Activated naive CD8-positive, alpha-beta T cell (primary cell): ENCODE measurements around the gene FIBCD1.
"Not testable (repeated sequence)": the region's sequence is repeated elsewhere in the genome, so short reads cannot be mapped to it uniquely, and the experiment has no call there.

Experiments
- H3K27ac Mint-ChIP-seq: one replicate; pipeline ENCODE4 v1.8.0; 2021; ENCODE audit warnings: mixed read lengths
- H3K27me3 Mint-ChIP-seq: one replicate; pipeline ENCODE4 v1.8.0; 2021; ENCODE audit warnings: mixed read lengths
- H3K36me3 Mint-ChIP-seq: one replicate; pipeline ENCODE4 v1.8.0; 2021; ENCODE audit warnings: mixed read lengths
- H3K4me1 Mint-ChIP-seq: one replicate; pipeline ENCODE4 v1.8.0; 2021; ENCODE audit warnings: low read depth, mixed read lengths
- H3K4me3 Mint-ChIP-seq: one replicate; pipeline ENCODE4 v1.8.0; 2021; ENCODE audit warnings: mild to moderate bottlenecking, mixed read lengths
- H3K9me3 Mint-ChIP-seq: one replicate; pipeline ENCODE4 v1.8.0; 2021; ENCODE audit warnings: low read depth, mixed read lengths

FIBCD1 gene

DNA sequence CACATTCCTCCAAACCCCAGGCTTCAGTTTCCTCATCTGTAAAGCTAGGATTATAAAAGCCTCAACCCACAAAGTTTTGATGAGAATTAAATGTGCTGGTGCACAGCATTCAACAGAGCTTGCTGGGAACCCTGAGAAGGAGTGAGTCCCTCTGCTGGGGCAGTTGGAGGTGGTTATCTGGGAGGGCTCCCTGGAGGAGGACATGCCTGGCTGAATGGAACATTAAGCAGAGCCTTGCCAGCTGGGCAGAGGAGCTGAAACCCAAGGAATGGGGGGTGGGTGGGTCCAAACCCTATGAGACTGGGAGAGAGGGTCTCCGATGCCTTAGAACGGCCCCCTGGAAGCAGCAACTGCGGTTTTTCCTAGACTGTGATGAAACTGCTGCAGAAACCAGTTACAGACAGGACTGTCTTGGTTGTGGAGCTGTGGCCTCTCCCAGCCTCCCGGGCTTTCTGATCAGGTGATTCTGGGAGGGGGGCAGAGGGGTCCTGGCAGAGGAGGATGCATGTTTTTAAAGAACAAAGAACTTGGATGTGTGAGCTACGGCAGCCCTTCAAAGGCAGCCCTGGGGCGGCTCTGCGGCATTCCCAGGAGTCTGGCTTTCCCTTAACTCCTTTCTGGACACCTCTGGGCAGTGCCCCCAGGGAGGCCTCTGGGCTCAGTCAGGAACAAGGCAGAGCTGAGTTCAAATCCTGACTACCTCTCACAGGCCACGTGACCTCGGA lies 20.8 kb downstream of the FIBCD1 start:
- Mint-ChIP-seq H3K4me3 (no peak overlapping the region), H3K27me3 (no peaks in the 10 kb centered on the region), H3K4me1 (no peaks in the 10 kb centered on the region), H3K27ac (no peak overlapping the region), H3K36me3 (no peaks in the 10 kb centered on the region), H3K9me3 (no peaks in the 10 kb centered on the region)

DNA sequence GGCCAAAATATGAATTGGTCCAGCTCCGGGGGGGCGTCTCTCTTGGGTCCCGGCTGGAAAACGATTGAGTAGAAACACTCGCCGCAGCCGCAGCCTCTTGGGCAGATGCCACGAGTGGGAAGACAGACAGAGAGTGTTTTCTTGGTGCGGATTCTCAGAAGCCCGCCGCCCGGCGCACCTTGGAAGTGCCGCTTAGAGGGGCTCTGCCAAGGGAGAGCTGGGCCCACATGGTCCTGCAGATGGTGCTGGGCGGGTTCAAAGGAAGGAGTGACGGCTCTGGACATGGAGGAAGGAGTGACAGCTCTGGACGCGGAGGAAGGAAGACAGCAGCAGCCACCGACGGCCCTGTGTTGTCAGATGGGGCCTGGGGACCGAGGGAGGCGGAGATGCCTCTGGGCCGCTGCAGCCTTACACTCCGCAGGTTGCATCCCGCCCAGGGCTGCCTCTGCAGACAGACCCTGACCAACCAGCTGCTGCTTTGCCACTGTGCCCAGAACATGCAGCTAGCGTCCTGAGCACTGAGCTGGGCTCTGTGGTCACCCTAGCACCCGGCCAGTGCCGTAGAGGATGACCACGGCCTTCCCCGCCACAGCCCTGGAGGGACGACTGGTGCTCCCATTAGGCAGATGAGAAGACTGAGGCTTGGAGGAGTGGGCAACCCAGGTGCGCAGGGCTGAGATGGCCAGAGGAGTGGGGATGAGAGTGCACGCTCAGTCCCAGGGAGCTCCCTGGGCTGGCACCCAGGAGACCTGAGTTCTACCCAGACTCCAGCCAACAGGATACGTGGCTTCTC lies 21.7 kb downstream of the FIBCD1 start:
- Mint-ChIP-seq H3K9me3 (no peaks in the 10 kb centered on the region), H3K36me3 (no peaks in the 10 kb centered on the region), H3K4me3 (no peak overlapping the region), H3K27me3 (no peaks in the 10 kb centered on the region), H3K4me1 (no peaks in the 10 kb centered on the region), H3K27ac (no peak overlapping the region)

DNA sequence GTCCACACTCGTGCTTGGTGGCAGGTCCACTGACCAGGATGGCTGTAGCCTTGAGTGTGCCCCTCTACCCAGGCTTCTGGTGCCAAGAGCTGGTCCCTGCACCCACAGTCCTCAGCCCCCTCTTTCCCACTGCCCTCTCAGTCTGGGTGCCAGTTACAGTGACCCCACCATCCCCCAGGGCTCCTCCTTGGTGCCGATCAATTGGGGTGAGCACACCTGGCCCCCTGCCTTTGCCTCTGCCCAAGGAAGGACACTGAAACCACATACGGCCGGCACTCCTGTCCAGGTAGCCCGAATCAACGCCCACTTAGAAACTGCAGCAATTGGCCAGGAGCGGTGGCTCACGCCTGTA lies 24.0 kb downstream of the FIBCD1 start:
- Mint-ChIP-seq H3K4me3 (no peak overlapping the region), H3K27ac (no peak overlapping the region), H3K36me3 (no peaks in the 10 kb centered on the region), H3K27me3 (no peaks in the 10 kb centered on the region), H3K9me3 (no peaks in the 10 kb centered on the region), H3K4me1 (no peaks in the 10 kb centered on the region)

DNA sequence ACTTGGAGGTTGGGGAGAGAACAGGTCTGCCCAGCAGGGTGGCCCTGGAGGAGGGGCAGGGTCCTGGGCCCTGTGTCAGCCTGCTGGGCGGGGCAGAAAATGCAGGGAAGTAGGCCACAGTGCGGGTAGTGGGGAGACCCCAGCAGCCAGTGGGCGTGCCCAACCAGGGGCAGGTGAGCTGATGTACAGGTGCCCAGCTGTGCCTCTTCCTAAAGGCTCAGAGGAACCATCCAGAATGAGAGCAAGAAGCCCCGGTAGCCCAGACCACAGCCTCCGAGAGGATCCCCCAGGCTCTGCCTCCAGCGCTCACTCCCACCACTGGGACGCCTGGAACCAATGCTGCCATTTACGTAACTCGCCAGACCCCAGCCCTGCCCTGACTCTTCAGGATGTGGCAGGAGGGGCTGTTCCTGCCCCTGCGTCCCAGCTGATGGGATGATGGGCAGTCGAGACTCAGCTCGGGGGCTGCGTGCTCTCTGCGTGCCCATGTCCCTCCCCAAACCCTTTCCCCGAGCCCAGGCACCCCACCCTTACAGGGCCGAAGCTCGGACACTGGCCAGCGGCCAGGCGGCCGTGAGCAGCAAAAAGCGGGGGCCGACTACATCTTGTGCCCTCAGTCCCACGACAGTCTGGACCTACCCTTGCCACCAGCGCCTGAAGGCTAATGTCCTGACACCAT lies 24.5 kb downstream of the FIBCD1 start:
- no peaks in the 10 kb centered on the region for H3K27me3 Mint-ChIP-seq
- H3K4me3 Mint-ChIP-seq: no peak overlapping the region
- no peaks in the 10 kb centered on the region for H3K4me1 Mint-ChIP-seq
- H3K27ac Mint-ChIP-seq: no peak overlapping the region
- no peaks in the 10 kb centered on the region for H3K9me3 Mint-ChIP-seq
- H3K36me3 Mint-ChIP-seq: no peaks in the 10 kb centered on the region

DNA sequence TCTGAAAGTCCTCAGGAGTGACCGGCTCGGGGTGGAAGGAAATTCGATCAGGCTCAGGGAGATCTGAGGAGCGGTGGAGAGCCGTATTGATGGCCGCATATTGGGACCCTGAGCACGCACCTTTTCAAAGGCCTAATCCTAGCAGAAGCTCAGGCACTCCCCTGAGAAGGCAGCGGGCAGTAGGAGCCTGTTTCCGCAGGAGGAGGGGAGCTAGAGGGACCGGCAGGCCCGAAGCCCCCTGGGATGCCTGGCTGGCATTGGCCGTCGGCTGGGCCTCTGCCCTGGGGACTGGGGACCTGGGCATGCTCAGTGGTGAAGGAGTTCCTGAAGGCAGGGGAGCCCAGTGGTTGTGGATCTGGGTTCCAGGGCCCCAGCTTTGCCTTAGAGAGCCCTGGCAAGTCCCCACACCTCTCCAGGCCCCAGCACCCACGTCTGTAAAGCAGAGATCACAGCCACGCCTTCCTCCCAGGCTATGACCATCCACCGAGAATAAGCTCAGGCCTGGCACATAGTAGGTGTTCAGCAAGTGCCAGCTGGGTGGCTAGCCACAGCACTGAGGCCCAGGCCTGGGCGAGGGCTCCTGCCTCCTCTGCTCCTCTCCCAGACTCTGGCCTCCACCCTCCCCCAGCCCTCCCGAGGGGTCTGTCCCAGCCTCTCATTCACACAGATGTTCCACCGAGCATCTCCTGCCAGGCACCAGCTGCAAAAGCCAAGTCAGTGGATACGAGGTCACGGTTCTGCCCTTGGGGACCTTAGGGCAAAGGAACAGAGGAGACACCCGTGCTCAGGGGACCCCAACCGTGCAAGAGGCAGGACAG lies 25.2 kb downstream of the FIBCD1 start:
- H3K4me3 Mint-ChIP-seq: no peak overlapping the region
- no peaks in the 10 kb centered on the region for H3K9me3 Mint-ChIP-seq
- H3K27ac Mint-ChIP-seq: no peak overlapping the region
- no peaks in the 10 kb centered on the region for H3K4me1 Mint-ChIP-seq
- no peaks in the 10 kb centered on the region for H3K36me3 Mint-ChIP-seq
- no peaks in the 10 kb centered on the region for H3K27me3 Mint-ChIP-seq

DNA sequence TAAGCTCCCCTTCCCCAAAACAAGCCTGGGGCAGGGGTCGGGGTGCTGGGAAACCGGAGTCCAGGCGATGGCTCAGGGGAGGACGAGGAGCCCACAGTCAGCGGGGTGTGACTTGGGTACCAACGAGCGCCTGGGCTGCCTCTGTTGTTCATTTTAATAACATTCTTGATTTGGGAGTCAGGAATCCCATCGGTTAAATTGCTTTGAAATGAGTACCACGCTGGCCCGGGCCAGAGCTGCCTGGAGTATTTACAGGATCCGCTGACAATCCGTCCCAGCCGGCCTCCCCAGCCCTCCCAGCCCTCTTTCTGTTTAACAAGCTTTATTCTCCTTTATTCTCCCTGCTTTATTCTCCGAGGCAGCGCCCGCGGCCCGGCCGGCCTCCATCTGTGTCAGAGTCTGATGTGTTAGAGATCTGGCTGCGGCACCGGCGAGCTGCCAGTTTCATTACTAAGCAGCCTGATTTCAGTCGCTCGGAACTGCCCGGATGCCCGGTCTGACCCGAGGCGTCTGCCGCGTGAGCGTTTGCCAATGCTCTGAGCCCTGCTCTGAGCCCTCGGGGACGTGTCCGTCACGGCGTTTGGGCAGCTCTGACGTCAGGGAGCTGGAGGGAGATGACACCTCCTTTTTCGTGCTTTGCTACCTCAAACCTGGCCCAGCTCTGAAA lies 26.0 kb downstream of the FIBCD1 start:
- Mint-ChIP-seq H3K27me3 (no peaks in the 10 kb centered on the region), H3K27ac (no peak overlapping the region), H3K4me1 (no peaks in the 10 kb centered on the region), H3K4me3 (no peak overlapping the region), H3K36me3 (no peaks in the 10 kb centered on the region), H3K9me3 (no peaks in the 10 kb centered on the region)

DNA sequence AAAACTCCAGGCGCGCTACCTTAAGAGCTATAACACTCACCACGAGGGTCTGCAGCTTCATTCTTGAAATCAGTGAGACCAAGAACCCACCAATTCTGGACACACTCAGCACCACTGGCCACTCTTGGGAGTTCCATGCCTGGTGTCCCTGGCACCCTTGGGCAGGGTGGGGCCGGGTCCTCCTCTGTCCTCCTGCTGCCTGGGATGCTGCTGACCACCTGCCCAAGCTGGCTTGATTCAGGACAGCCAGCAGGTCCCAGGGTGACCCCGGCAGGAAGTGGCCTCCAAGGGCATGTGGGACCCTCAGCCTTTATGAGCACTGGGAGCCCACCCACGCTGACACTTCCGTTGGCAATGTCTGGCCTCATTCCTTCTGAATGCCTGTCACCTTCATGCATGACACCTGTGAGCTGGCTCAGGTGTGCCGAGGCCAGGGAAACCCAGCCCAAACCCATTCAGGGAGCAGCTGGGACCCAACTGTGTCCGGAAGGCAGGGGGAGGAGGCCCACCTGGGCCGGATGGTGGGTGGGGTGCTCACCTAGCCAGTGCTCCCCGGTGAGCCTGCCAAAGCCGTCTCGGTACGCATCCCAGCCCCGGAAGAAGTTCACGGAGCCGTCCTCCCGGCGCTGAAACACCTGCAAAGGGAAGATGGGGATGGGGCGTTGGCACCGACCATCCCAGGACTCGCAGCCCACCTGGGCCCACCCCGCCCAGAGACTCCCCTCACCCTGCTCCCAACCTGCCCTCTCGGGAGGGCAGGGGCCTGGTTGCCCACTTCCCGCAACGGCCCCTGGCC lies 27.6 kb downstream of the FIBCD1 start:
- Mint-ChIP-seq H3K4me1 (no peaks in the 10 kb centered on the region), H3K4me3 (no peak overlapping the region), H3K27me3 (no peaks in the 10 kb centered on the region), H3K36me3 (no peaks in the 10 kb centered on the region), H3K27ac (no peak overlapping the region), H3K9me3 (no peaks in the 10 kb centered on the region)

DNA sequence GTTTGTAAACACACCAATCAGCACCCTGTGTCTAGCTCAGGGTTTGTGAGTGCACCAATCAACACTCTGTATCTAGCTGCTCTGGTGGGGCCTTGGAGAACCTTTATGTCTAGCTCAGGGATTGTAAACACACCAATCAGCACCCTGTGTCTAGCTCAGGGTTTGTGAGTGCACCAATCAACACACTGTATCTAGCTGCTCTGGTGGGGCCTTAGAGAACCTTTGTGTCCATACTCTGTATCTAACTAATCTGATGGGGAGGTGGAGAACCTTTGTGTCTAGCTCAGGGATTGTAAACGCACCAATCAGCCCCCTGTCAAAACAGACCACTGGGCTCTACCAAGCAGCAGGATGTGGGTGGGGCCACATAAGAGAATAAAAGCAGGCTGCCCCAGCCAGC lies 28.4 kb downstream of the FIBCD1 start:
- H3K36me3 Mint-ChIP-seq, H3K4me3 Mint-ChIP-seq: not testable (repeated sequence)

DNA sequence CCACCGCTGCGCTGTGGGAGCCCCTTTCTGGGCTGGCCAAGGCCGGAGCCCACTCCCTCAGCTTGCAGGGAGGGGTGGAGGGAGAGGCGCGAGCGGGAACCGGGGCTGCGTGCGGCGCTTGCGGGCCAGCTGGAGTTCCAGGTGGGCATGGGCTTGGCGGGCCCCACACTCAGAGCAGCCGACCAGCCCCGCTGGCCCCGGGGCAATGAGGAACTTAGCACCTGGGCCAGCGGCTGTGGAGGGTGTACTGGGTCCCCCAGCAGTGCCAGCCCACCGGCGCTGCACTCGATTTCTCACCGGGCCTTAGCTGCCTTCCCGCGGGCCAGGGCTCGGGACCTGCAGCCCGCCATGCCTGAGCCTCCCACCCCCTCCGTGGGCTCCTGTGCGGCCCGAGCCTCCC lies 29.0 kb downstream of the FIBCD1 start:
- not testable (repeated sequence) for H3K9me3 Mint-ChIP-seq, H3K4me1 Mint-ChIP-seq, H3K36me3 Mint-ChIP-seq, H3K27me3 Mint-ChIP-seq, H3K4me3 Mint-ChIP-seq, H3K27ac Mint-ChIP-seq

More for the DNA sequence above, 28.4 kb downstream of the FIBCD1 start:
- H3K27ac Mint-ChIP-seq, H3K9me3 Mint-ChIP-seq, H3K27me3 Mint-ChIP-seq, H3K4me1 Mint-ChIP-seq: not testable (repeated sequence)

DNA sequence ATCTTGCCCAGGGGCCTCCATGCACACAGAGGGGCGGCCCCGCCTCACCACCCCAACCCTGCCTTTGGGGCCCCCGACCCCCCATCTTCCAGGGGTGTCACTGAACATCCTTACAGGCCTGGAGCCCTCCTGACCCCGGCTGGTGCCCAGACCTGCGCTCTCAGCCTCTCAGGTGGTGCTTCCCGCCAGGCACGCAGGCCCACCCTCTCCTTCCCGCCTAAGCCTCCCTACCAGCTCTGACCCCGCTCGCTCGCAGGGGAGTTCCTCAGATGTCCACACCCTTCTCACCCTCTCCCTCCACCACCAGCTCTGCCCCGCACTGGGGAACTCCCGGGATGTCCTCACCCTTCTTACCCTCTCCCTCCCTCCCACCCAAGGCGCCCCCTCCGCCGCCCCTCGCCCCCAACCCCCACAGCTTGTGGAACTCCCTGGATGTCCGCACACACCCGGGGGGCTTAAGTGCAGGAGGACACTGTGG lies 30.1 kb downstream of the FIBCD1 start:
- Mint-ChIP-seq H3K4me1 (no peaks in the 10 kb centered on the region), H3K36me3 (no peaks in the 10 kb centered on the region), H3K9me3 (no peaks in the 10 kb centered on the region), H3K4me3 (no peak overlapping the region), H3K27me3 (no peaks in the 10 kb centered on the region), H3K27ac (no peak overlapping the region)

DNA sequence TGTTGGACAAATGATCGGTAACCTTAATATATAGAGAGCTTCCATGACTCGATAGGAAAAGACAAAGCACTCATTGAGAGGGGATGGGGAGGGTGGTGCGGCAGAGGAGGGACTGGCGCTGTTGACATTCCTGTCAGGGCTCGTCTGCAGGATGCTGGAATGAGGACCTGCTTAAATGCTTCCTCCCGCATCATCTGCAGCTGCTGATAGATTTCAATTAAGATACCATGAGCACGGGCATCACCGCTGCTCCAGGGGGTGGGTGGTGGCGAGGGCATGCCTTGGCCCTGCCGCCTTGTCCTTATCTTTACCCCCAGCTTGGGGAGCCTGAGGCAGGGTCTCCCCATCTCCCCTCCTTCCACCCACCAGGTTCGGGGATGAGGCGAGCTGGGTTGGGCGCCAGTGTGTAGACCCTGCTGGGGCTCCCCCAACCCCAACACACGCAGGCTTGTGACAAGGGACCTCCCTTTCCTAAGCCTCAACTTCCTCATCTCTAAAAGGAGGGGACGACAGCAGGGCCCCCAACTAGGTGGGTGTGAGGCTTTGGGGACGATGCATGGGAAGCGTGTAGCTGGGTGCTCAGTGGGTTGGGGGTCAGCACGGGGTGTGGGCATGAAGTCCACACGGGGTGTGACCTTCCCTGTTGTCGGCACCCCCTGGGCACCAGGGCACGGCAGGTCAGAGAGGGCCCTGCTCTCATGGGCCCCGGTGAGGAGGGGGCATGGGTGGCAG lies 30.7 kb downstream of the FIBCD1 start:
- Mint-ChIP-seq H3K9me3 (no peaks in the 10 kb centered on the region), H3K4me3 (no peak overlapping the region), H3K4me1 (no peaks in the 10 kb centered on the region), H3K27ac (no peak overlapping the region), H3K27me3 (no peaks in the 10 kb centered on the region), H3K36me3 (no peaks in the 10 kb centered on the region)

DNA sequence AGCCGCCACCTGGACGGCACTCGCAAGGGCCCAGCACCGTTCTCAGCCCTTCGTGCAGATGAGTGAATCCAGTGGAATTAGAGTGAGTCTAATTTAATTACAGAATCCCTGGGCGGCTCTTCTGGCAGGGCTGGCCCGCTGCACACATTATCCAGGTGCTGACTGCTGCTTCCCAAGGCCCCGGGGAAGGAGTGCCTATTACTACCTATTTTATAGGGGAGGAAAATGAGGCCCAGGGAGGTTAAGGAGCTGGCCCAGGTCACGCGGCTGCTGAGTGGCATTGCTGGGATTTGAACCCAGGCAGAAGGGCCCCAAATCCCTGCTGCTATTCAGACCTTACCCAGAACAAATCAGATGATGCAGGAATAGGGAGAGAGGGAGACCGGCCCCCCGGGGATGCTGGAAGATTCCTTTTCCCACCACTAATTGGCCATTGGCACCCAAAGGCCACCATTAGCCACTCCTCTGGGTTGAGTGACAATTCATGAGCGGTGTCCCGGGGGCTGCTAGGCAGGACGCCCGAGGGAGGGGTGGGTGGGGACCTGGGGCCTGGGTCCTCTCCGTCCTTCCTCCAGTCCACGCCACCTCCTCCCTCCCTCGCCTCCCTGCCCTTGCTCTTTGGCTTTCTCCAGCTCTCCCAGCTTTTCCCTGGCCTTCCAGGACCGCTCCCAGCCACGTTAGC lies 32.2 kb downstream of the FIBCD1 start:
- H3K4me3 Mint-ChIP-seq: no peak overlapping the region
- no peaks in the 10 kb centered on the region for H3K9me3 Mint-ChIP-seq
- H3K36me3 Mint-ChIP-seq: no peaks in the 10 kb centered on the region
- no peaks in the 10 kb centered on the region for H3K4me1 Mint-ChIP-seq
- H3K27ac Mint-ChIP-seq: no peak overlapping the region
- H3K27me3 Mint-ChIP-seq: no peaks in the 10 kb centered on the region
